Neural crest cell (in vitro differentiated cells): Measurements from ENCODE around the gene MYOF. TPM values are rescaled to one million over a fixed set of nuclear protein-coding genes. Genes with fewer than 3 reads are reported as not detected.
"Not testable (repeated sequence)": the region's sequence is repeated elsewhere in the genome, so short reads cannot be mapped to it uniquely, and the experiment has no call there.

Source experiments
- DNase-seq: peaks from one replicate; pipeline ENCODE4 v3.0.0; 2021; ENCODE audit warnings: low read depth, mixed read lengths, low spot score
- H3K27ac Mint-ChIP-seq: one replicate; pipeline ENCODE4 v1.8.0; 2021; ENCODE audit warnings: mild to moderate bottlenecking, mixed read lengths; ENCODE audit not compliant: unreplicated experiment
- H3K27me3 Mint-ChIP-seq: 2 replicates; pipeline ENCODE4 v1.8.0; 2021; ENCODE audit warnings: low read depth, mild to moderate bottlenecking, mixed read lengths
- H3K36me3 Mint-ChIP-seq: 2 replicates; pipeline ENCODE4 v1.8.0; 2021; ENCODE audit warnings: low read depth, mild to moderate bottlenecking, mixed read lengths
- H3K4me1 Mint-ChIP-seq: 2 replicates; pipeline ENCODE4 v1.8.0; 2021; ENCODE audit warnings: mixed read lengths
- H3K4me3 Mint-ChIP-seq: one replicate; pipeline ENCODE4 v1.8.0; 2021; ENCODE audit warnings: mild to moderate bottlenecking, mixed read lengths
- H3K9me3 Mint-ChIP-seq: 2 replicates; pipeline ENCODE4 v1.8.0; 2021; ENCODE audit warnings: mixed read lengths
- CTCF ChIP-seq: fragments of 200-600 bp; sonication (generic); conservative IDR thresholded peaks from 2 replicates; pipeline ENCODE4 v1.5.0; 2021; ENCODE audit warnings: antibody characterized with exemption, mild to moderate bottlenecking
- total RNA-seq: library from RNA; stranded (reverse); gene quantifications from 2 replicates; pipeline ENCODE4 v1.2.1, GENCODE V29; 2021

MYOF gene
- total RNA-seq, 1 donor from 2014 or later = 4.0 TPM

DNA sequence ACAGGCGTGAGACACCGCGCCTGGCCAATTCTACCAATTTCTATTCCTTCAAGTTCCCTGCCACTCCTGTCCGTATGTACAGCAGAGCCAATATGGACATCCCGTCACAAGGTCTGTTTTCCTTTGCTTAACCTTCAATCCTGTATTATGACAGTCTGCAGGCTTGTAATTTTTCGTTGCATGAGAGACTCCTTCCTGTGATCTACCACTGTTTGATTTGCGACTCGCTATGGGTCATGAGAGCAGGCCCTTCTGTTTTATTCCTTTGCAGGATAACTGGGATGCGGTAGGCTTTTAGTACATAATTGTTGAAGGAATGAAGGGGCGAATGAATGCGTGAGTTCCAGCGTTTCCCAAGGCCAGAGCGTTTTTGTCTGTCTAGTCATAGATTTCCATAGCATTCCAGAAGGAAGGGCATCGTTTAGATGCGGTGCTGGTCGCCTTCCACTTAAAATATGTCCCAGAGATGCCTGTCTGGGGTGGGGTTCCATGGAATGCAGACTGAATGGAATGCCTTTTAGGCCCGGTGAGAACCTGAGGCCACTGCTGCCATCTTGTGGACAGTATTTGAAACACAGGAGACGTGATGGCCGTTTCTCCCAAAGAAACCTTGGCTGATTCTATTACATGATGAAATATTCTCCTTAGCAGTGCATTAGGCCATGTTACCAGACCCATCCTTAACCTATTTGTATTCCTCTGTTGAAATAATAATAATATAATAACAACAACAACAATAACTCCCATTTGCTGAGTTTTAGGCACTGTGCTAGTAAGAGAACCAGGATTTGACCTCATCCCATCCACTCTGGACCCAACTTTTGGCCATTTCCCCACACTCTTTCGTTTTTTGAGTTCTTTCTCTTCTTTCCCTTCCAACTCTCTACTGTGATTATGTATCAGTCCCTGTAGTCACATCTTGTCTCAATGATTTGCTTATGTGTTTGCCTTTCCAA is 193.2 kb downstream of the MYOF start:
- H3K4me3 Mint-ChIP-seq = no peak overlapping the region
- no peak overlapping the region for H3K27ac Mint-ChIP-seq
- peaks cover 3% of the 10 kb centered on the region for H3K4me1 Mint-ChIP-seq
- no peaks in the 10 kb centered on the region for H3K36me3 Mint-ChIP-seq
- DNase-seq = peak; percentile 72
- H3K9me3 Mint-ChIP-seq = no peaks in the 10 kb centered on the region
- no peaks in the 10 kb centered on the region for H3K27me3 Mint-ChIP-seq
- peak; percentile 93 for TF ChIP-seq CTCF

- no peaks in the 10 kb centered on the region for H3K9me3 Mint-ChIP-seq
- no peak overlapping the region for H3K4me3 Mint-ChIP-seq
- H3K36me3 Mint-ChIP-seq = no peaks in the 10 kb centered on the region
- no peaks in the 10 kb centered on the region for H3K27me3 Mint-ChIP-seq
- DNase-seq = no peak
- no peak for TF ChIP-seq CTCF
- H3K4me1 Mint-ChIP-seq = no peaks in the 10 kb centered on the region
- H3K27ac Mint-ChIP-seq = no peak overlapping the region
Observed at GRCh38 chr10:93287775-93288174, 194.4 kb downstream of the MYOF start.

GRCh38 chr10:93284246-93284645 is 197.9 kb downstream of the MYOF start:
- not testable (repeated sequence) for H3K9me3 Mint-ChIP-seq, H3K27ac Mint-ChIP-seq
- H3K4me1 Mint-ChIP-seq = peaks cover 16% of the 10 kb centered on the region

DNA sequence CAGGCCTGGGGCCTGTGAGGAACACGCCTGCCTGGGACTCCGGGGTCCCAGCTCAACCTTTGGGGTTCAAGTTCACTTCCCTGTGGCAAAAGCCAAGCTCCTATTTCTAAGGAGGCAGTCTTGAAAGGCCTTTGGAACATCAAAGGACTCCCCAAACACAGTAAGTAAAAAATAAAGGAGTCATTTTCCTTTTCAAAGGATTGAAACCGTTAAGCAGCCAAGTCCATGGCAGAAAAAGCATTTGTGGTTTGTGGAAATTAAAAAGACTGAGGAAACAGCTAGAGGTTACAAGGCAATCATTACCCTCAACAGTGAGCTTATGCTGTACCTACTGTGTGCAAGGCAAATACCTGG is 200.8 kb downstream of the MYOF start:
- H3K9me3 Mint-ChIP-seq = no peaks in the 10 kb centered on the region
- TF ChIP-seq CTCF = no peak
- H3K36me3 Mint-ChIP-seq = no peaks in the 10 kb centered on the region
- H3K27me3 Mint-ChIP-seq = no peaks in the 10 kb centered on the region
- H3K4me1 Mint-ChIP-seq = peaks cover 16% of the 10 kb centered on the region
- no peak overlapping the region for H3K4me3 Mint-ChIP-seq
- no peak for DNase-seq
- H3K27ac Mint-ChIP-seq = peak overlapping the region; percentile 67

More at GRCh38 chr10:93284246-93284645, 197.9 kb downstream of the MYOF start:
- not testable (repeated sequence) for H3K36me3 Mint-ChIP-seq, DNase-seq, H3K27me3 Mint-ChIP-seq, H3K4me3 Mint-ChIP-seq

DNA sequence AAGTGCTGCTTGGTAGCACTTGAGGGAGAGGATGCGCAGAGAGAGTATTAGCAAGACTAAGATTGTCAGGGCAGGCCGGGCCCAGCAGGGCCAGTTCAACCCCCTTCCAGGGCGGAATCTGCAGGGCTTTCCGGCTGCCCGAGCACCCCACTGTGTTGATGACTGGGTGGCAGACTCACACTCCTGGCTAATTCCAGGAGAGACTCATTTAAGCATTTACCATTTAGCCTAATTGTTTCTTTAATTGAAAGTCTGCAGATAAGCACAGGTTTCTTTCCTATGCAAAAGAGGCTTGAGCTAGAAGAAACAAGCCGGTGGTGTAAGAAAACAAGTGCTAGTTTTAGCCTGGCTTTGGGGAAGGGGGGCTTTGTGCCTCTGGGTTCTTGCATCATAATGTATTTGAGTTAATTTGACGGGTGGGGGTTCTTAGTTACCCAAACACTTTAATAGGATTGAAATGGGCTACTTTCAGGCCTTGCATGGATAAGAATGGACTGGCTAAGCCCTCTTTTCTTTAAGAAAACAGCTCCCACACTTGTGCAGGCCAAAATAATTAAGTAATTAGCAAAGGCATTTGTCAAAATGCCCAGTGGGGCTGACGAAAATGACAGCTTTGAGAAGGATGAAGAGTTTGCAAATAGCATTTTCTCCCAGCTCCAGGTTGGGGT is 201.3 kb downstream of the MYOF start:
- H3K27me3 Mint-ChIP-seq = no peaks in the 10 kb centered on the region
- peaks cover 16% of the 10 kb centered on the region for H3K4me1 Mint-ChIP-seq
- no peak for DNase-seq
- H3K4me3 Mint-ChIP-seq = no peak overlapping the region
- H3K9me3 Mint-ChIP-seq = no peaks in the 10 kb centered on the region
- no peaks in the 10 kb centered on the region for H3K36me3 Mint-ChIP-seq
- peak overlapping the region; percentile 67 for H3K27ac Mint-ChIP-seq
- no peak for TF ChIP-seq CTCF
